K562 (cell line): ENCODE measurements around the gene STXBP6. TPM values are rescaled to one million over a fixed set of nuclear protein-coding genes. Genes with fewer than 3 reads are reported as not detected.

ENCODE experiments used
- ATAC-seq: fragments of 200-7000 bp; cut with Tn5 transposase; 3 replicates; pipeline ENCODE4 v1.9.1; 2020; ENCODE audit warnings: moderate library complexity
- BruUV-seq: library from RNA; stranded (reverse); fragments of 400-500 nt; replicated peaks from 2 replicates; lab custom pipeline; 2021; lab: Mats Ljungman, UMichigan
- CTCF ChIA-PET: fragments of 300-600 bp; formaldehyde crosslinking; extraction: SDS; loops from one replicate; lab custom pipeline; 2021; ENCODE audit warnings: low intra/inter-chr PET ratio; lab: Yijun Ruan, JAX
- POLR2A ChIA-PET: fragments of 300-600, 350-650 bp; sonication (Branson Sonifier 250); formaldehyde crosslinking; extraction: SDS; loops from one replicate; lab custom pipeline; 2021; ENCODE audit warnings: antibody characterized with exemption, inconsistent platforms; lab: Yijun Ruan, JAX
- DNase-seq, 4 experiments: peaks; one replicate each; pipeline versions ENCODE4 v3.0.0 to v3.0.0-alpha.2; 2011 to 2018; ENCODE audit warnings: low spot score in 3 of 4, mixed read lengths in 3 of 4; ENCODE audit errors: extremely low read depth in 1 of 4
- FAIRE-seq: peaks from 2 replicates; lab custom pipeline; 2011; peaks lifted over from hg19 to GRCh38; lab: Jason Lieb, UNC
- H2AFZ ChIP-seq: 2 replicates; pipeline ENCODE4 v1.6.0; 2011; ENCODE audit warnings: low read depth, low read length, control low read depth, inconsistent platforms
- H3K27ac ChIP-seq: fragments of 200-600 bp; 3 replicates; pipeline ENCODE4 v1.8.0; 2011; ENCODE audit warnings: low read depth, mild to moderate bottlenecking, control low read depth, inconsistent platforms, low read length, moderate library complexity, mixed read lengths; ENCODE audit errors: extremely low read depth
- H3K27me3 ChIP-seq, 2 experiments: fragments of 300-600 bp in 1 of 2; 2 replicates in 1 of 2; 3 replicates in 1 of 2; pipeline versions ENCODE4 v1.6.0 to v1.8.0; 2011; ENCODE audit warnings: inconsistent platforms in 2 of 2, low read length in 2 of 2, mild to moderate bottlenecking in 1 of 2, mixed read lengths in 1 of 2, moderate library complexity in 1 of 2; ENCODE audit not compliant: control insufficient read depth in 2 of 2, insufficient read depth in 2 of 2
- H3K36me3 ChIP-seq: fragments of 300-600 bp; 3 replicates; pipeline ENCODE4 v1.8.0; 2011; ENCODE audit warnings: mild to moderate bottlenecking, low read length, inconsistent platforms; ENCODE audit not compliant: control insufficient read depth, insufficient read depth
- H3K4me1 ChIP-seq, 2 experiments: fragments of 200-600 bp in 1 of 2; replicated peaks in 1 of 2; 2 replicates in 1 of 2; 3 replicates in 1 of 2; pipeline versions ENCODE4 v1.5.1 to v1.8.0; 2011; ENCODE audit warnings: inconsistent platforms in 2 of 2, low read length in 2 of 2, mild to moderate bottlenecking in 1 of 2, mixed read lengths in 1 of 2, moderate library complexity in 1 of 2; ENCODE audit not compliant: control insufficient read depth in 2 of 2, insufficient read depth in 2 of 2
- H3K4me2 ChIP-seq: 2 replicates; pipeline ENCODE4 v1.6.1; 2011; ENCODE audit warnings: low read length, control low read depth, inconsistent platforms, mixed read lengths; ENCODE audit not compliant: insufficient read depth
- H3K4me3 ChIP-seq: fragments of 200-600 bp; sonication (generic), shearing (Covaris generic); 2 replicates; pipeline ENCODE4 v1.5.1; 2016; ENCODE audit warnings: control low read depth, inconsistent platforms
- H3K79me2 ChIP-seq: fragments of 200-600 bp; 3 replicates; pipeline ENCODE4 v1.8.0; 2011; ENCODE audit warnings: low read length, inconsistent platforms; ENCODE audit not compliant: control insufficient read depth, insufficient read depth
- H3K9ac ChIP-seq, 2 experiments: 2 replicates each; pipeline versions ENCODE4 v1.6.0 to v1.6.1; 2011; ENCODE audit warnings: low read depth in 2 of 2, low read length in 2 of 2, control low read depth in 1 of 2, inconsistent platforms in 1 of 2, mild to moderate bottlenecking in 1 of 2, mixed read lengths in 1 of 2; ENCODE audit not compliant: insufficient read depth in 1 of 2
- H3K9me1 ChIP-seq: one replicate; pipeline ENCODE4 v1.6.0; 2011; ENCODE audit warnings: inconsistent platforms, mild to moderate bottlenecking, low read length, moderate library complexity; ENCODE audit not compliant: control insufficient read depth, insufficient read depth
- H3K9me3 ChIP-seq: replicated peaks from 2 replicates; pipeline ENCODE4 v1.5.1; 2011; ENCODE audit warnings: low read depth, low read length, inconsistent platforms; ENCODE audit not compliant: control insufficient read depth, insufficient read depth
- H4K20me1 ChIP-seq: replicated peaks from 2 replicates; pipeline ENCODE4 v1.6.1; 2011; ENCODE audit warnings: low read length, inconsistent platforms, mixed read lengths; ENCODE audit not compliant: control insufficient read depth, insufficient read depth
- HNRNPLL ChIP-seq: fragments of 200-400 bp; formaldehyde crosslinking; IDR thresholded peaks from 2 replicates; pipeline ENCODE4 v1.6.1; 2017; ENCODE audit warnings: low read length, low read depth, mild to moderate bottlenecking; ENCODE audit not compliant: poor library complexity, severe bottlenecking
- POU5F1 ChIP-seq: fragments of 150-350 bp; IDR thresholded peaks from 2 replicates; pipeline ENCODE4 v1.6.1; 2014; ENCODE audit warnings: borderline replicate concordance, low read length, low read depth, mild to moderate bottlenecking; ENCODE audit not compliant: partially characterized antibody
- PURB ChIP-seq: sonication (generic); formaldehyde crosslinking; IDR thresholded peaks from 2 replicates; pipeline ENCODE4 v1.9.0; 2021; ENCODE audit warnings: low read depth, mild to moderate bottlenecking, missing genetic modification reagents
- RAD21 ChIP-seq, 2 experiments: fragments of 250-450 bp in 1 of 2; fragments of 450-650 bp in 1 of 2; sonication (Bioruptor Pico) in 1 of 2; formaldehyde crosslinking in 1 of 2; IDR thresholded peaks in 1 of 2; conservative IDR thresholded peaks in 1 of 2; 2 replicates each; pipeline versions ENCODE4 v1.4.0 to v1.8.0; 2020 to 2022; ENCODE audit warnings: mild to moderate bottlenecking in 2 of 2, moderate library complexity in 1 of 2
- SAP30 ChIP-seq: fragments of 200-600 bp; sonication (generic); IDR thresholded peaks from 2 replicates; pipeline ENCODE4 v1.6.1; 2012; ENCODE audit warnings: borderline replicate concordance, low read depth, mild to moderate bottlenecking, moderate library complexity, low read length, control low read depth, inconsistent platforms; ENCODE audit not compliant: insufficient read depth, poor library complexity, severe bottlenecking
- SMAD1 ChIP-seq: fragments of 150-350 bp; IDR thresholded peaks from 2 replicates; pipeline ENCODE4 v1.6.1; 2014; ENCODE audit warnings: low read length, low read depth; ENCODE audit not compliant: partially characterized antibody
- ZNF316 ChIP-seq: fragments of 450-650 bp; IDR thresholded peaks from 2 replicates; pipeline ENCODE4 v1.6.1; 2016
- WGBS: fragments of 100-300 bp; shearing (Covaris generic); methylation state at CpG from one replicate; pipeline ENCODE4 v1.1.6; 2016; ENCODE audit warnings: low coverage, mixed read lengths; ENCODE audit not compliant: insufficient coverage; ENCODE audit errors: missing lambda C conversion rate; 5-methylcytosine and 5-hydroxymethylcytosine counted together
- in situ Hi-C: fragments of 300-500 bp; cut with MboI; formaldehyde crosslinking; loops from 4 replicates; pipeline ENCODE4 v1.15.0; 2018; ENCODE audit warnings: inconsistent platforms, mixed read lengths
- intact Hi-C: fragments of 100-400 bp; cut with micrococcal nuclease; formaldehyde crosslinking; loops from 2 replicates; pipeline ENCODE4 v1.14.2; 2022
- polyA plus RNA-seq, 8 experiments: library from polyadenylated mRNA; depleted of rRNA in 4 of 8; stranded (reverse) in 5 of 8; unstranded in 3 of 8; fragments of >200 nt; fragmentation: Nextera tagmentation in 2 of 8; fragmentation: Illumina TruSeq in 1 of 8; extraction: Ambion mirVana in 2 of 8; extraction: Trizol in 1 of 8; gene quantifications; 2 replicates each; pipeline versions ENCODE4 v1.2.1 to v1.2.3, GENCODE V29; 2011 to 2014; ENCODE audit warnings: inconsistent platforms in 1 of 8, missing spikeins in 1 of 8
- total RNA-seq, 7 experiments: library from RNA; depleted of rRNA in 6 of 7; stranded (reverse); fragments of >200 nt in 6 of 7; fragmentation: Illumina TruSeq in 2 of 7; extraction: Trizol in 2 of 7; gene quantifications; 2 replicates each; pipeline versions ENCODE4 v1.2.1 to v1.2.3, GENCODE V29; 2011 to 2021; ENCODE audit warnings: low replicate concordance in 1 of 7
- TF ChIP-seq, protein P1 (sequence below): IDR thresholded peaks from 3 replicates; pipeline ENCODE4 v1.6.1; 2011; ENCODE audit warnings: borderline replicate concordance, mild to moderate bottlenecking, moderate library complexity; ENCODE audit not compliant: insufficient read length; ENCODE audit errors: extremely low read depth
- TF ChIP-seq, protein P2 (sequence below): sonication (generic); formaldehyde crosslinking; IDR thresholded peaks from 2 replicates; pipeline ENCODE4 v1.8.1; 2022; ENCODE audit warnings: missing genetic modification reagents

STXBP6 gene
- total and polyA plus RNA-seq, 9 of the 15 experiments (the other 6 are each of a cell fraction or from before 2014, with no cell fraction given), result 0.27 to 0.89 (median 0.59) TPM

DNA sequence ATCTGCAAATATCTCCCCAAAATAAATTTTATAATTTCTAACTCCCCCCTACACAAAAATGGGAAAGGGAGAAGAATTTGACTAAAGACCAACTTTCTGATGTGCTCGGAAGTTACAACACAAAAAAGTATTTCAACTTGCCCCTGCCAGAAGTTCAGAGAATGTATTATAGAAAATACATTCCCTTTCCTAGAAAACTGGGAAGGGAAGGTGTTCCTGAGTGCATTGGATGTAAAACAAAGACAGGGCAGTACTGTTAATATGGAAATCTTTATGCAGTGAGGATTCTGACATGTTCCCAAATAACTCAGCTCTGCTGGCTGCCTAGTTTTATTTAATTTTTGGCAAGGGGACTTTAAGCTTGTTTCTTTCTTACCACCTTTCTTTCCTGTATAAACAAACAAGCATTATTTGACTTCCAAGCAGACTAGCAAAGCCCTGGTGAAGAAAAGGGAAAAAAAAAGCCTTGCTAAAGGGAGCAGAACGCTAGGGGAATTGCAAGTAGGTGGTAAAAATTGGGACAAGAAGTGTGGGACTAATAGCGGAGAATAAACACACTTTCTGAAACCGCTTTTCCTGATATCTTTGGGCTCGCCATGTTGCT, 124.1 kb downstream of the STXBP6 start:
- Histone ChIP-seq H3K9me1 (no peaks in the 10 kb centered on the region), H3K4me2 (no peak overlapping the region), H3K9me3 (no peaks in the 10 kb centered on the region), H3K27ac (no peak overlapping the region), H4K20me1 (no peaks in the 10 kb centered on the region), H3K9ac (no peak overlapping the region), H3K27me3 (no peaks in the 10 kb centered on the region), H3K4me3 (no peak overlapping the region), H3K4me1 (no peaks in the 10 kb centered on the region), H2AFZ (no peak overlapping the region), H3K79me2 (no peaks in the 10 kb centered on the region), H3K36me3 (no peaks in the 10 kb centered on the region)
- TF ChIP-seq SMAD1 (no peak), POU5F1 (no peak), HNRNPLL (no peak), SAP30 (no peak), ZNF316 (no peak), RAD21 (CRISPR knock-in tag; conservative IDR thresholded peaks at IDR 0.05 in 1 of 2, IDR thresholded peaks at IDR 0.05 in 1 of 2) (no peak), PURB (CRISPR knock-in tag) (no peak)
- TF ChIP-seq, protein P1, sequence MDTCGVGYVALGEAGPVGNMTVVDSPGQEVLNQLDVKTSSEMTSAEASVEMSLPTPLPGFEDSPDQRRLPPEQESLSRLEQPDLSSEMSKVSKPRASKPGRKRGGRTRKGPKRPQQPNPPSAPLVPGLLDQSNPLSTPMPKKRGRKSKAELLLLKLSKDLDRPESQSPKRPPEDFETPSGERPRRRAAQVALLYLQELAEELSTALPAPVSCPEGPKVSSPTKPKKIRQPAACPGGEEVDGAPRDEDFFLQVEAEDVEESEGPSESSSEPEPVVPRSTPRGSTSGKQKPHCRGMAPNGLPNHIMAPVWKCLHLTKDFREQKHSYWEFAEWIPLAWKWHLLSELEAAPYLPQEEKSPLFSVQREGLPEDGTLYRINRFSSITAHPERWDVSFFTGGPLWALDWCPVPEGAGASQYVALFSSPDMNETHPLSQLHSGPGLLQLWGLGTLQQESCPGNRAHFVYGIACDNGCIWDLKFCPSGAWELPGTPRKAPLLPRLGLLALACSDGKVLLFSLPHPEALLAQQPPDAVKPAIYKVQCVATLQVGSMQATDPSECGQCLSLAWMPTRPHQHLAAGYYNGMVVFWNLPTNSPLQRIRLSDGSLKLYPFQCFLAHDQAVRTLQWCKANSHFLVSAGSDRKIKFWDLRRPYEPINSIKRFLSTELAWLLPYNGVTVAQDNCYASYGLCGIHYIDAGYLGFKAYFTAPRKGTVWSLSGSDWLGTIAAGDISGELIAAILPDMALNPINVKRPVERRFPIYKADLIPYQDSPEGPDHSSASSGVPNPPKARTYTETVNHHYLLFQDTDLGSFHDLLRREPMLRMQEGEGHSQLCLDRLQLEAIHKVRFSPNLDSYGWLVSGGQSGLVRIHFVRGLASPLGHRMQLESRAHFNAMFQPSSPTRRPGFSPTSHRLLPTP, result no peak
- TF ChIP-seq, protein P2, sequence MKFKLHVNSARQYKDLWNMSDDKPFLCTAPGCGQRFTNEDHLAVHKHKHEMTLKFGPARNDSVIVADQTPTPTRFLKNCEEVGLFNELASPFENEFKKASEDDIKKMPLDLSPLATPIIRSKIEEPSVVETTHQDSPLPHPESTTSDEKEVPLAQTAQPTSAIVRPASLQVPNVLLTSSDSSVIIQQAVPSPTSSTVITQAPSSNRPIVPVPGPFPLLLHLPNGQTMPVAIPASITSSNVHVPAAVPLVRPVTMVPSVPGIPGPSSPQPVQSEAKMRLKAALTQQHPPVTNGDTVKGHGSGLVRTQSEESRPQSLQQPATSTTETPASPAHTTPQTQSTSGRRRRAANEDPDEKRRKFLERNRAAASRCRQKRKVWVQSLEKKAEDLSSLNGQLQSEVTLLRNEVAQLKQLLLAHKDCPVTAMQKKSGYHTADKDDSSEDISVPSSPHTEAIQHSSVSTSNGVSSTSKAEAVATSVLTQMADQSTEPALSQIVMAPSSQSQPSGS (CRISPR knock-in tag), result no peak
- ChIA-PET POLR2A (no interaction called here), CTCF (no interaction called here)
- in situ Hi-C loops (no loop called here), intact Hi-C loops (no loop called here)
- BruUV-seq, result no TSS peak
- 2% methylated on average over 5 of the region's 5 CpGs for WGBS
- FAIRE-seq (no peak), ATAC-seq (no peak), DNase-seq (no peak)
